ENCODE results near the gene ZNF280B. TPM values are rescaled to one million over a fixed set of nuclear protein-coding genes. Genes with fewer than 3 reads are reported as not detected.
"Not testable (repeated sequence)": the region's sequence is repeated elsewhere in the genome, so short reads cannot be mapped to it uniquely, and the experiment has no call there.

ZNF280B gene
- total RNA-seq, 1 donor from 2014 or later: 0.46 TPM

- DNase-seq (ENCODE audit: low read depth, low spot score): no peak
Measured at GRCh38 chr22:22535662-22536061, 27.1 kb upstream of the ZNF280B start.

DNA sequence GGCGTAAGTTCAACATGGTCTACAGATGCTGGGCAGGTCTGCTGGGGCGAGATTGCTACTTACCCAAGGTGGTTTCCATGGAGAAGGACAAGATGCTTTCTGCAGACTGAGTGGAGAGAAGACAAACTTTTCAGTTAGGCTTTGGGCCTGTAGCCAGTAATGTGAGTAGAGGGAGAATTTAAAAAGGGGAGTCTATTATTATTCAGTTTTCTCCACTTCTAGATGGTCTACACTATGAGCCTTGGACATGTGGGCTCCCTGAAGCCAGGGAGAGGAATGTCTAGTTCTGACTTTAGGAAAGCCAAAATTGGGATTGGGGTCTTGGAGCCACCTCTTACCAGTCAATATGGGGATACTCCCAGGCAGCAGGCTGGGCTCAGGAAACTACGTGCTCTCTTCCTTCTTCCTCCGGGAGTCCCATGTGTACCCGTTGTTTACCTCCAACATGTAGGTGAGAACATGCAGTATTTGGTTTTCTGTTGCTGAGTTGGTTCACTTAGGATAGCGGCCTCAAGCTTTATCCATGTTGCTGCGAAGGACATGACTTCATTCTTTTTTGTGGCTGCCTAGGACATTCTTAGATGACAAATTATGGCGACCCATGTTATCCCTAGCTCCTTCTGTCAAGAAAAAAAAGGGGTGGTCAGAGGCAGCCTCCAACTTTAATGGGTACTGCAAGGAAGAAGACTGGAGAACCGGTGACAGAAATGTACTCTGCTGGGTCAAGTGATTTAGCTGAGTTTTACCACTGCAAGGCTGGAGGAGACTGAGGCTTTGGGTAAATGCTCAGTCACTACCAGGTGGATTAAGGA, 26.3 kb upstream of the ZNF280B start:
- DNase-seq (ENCODE audit: low read depth, low spot score): no peak

- DNase-seq (ENCODE audit: low read depth, low spot score): no peak
Measured at GRCh38 chr22:22533863-22534262, 25.3 kb upstream of the ZNF280B start.

DNA sequence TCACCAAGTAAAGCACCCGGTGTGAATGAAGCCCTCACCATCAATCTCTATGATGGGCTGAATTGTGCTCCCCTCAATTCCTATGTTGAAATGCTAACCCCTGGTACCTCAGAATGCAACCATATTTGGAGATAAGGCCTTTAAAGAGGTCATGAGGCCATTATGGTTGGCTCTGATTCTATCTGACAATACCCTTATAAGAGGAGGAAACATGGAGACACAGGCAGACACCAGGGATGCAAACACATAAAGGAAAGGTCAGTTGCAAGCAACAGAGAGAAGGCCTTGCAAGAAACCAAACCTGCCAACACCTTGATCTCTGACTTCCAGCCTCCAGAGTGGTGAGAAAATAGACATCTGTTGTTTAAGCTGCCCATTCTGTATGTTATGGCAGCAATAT, 24.9 kb upstream of the ZNF280B start:
- DNase-seq (ENCODE audit: low read depth, low spot score): no peak

- not testable (repeated sequence) for DNase-seq (ENCODE audit: low read depth, low spot score)
Measured at GRCh38 chr22:22532547-22533071, 24.1 kb upstream of the ZNF280B start.

DNA sequence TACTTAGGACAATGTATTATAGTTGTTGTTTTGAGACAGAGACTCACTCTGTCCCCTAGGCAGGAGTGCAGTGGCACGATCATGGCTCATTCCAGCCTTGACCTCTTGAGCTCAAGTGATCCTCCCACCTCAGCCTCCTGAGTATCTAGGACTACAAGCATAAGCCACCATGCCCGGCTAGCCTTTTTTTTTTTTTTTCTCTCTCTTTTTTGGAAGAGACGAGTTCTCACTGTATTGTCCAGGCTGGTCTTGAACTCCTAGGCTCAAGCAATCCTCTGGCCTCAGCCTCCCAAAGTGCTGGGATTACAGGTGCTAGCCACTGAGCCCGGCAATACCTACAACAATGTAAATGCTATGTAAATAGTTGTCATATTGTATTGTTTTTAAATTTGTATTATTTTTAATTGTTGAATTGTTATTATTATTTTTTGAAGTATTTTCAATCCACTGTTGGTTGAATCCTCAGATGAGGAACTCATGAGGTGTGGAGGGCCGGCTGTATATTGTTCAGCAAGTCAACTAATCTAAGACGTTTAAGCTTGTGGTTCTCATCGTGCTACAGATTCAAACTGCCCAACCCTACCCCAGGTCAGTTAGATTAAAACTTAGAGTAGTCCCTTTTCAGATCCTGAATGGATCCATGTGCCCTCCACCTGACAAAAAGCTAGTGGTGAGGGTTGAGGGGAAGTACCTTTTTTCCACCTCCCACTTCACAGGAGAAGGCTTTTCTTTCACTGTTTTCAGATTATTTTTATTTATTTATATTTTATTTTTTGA, 23.4 kb upstream of the ZNF280B start:
- DNase-seq (ENCODE audit: low read depth, low spot score): no peak

DNA sequence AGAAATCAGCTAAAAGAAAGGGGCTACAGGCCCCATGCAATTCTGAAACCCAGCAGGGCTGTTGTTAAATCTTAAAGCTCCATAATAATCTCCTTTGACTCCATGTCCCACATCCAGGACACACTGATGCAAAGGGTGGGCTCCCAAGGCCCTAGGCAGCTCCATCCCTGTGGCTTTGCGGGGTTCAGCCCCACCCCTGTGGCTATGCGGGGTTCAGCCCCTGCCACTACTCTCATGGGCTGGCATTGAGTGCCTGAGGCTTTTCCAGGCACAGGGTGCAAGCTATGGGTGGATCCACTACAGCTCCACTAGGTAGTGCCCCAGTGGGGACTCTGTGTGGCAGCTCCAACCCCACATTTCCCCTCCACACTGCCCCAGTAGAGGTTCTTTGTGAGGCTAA, 20.2 kb upstream of the ZNF280B start:
- no peak for DNase-seq (ENCODE audit: low read depth, low spot score)

DNA sequence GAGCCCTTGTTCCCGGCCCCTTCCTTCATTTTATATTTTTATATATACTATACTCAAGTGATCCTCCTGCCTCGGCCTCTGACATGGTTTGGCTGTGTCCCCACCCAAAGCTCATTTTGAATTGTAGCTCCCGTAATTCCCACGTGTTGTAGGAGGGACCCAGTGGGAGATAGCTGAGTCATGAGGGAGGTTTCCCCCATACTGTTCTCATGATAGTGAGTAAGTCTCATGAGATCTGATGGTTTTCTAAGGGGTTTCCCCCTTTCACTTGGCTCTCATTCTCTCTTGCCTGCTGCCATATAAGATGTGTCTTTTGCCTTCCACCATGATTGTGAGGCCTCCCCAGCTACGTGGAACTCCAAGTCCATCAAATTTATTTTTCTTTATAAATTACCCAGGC, 18.8 kb upstream of the ZNF280B start:
- DNase-seq (ENCODE audit: low read depth, low spot score): no peak

DNA sequence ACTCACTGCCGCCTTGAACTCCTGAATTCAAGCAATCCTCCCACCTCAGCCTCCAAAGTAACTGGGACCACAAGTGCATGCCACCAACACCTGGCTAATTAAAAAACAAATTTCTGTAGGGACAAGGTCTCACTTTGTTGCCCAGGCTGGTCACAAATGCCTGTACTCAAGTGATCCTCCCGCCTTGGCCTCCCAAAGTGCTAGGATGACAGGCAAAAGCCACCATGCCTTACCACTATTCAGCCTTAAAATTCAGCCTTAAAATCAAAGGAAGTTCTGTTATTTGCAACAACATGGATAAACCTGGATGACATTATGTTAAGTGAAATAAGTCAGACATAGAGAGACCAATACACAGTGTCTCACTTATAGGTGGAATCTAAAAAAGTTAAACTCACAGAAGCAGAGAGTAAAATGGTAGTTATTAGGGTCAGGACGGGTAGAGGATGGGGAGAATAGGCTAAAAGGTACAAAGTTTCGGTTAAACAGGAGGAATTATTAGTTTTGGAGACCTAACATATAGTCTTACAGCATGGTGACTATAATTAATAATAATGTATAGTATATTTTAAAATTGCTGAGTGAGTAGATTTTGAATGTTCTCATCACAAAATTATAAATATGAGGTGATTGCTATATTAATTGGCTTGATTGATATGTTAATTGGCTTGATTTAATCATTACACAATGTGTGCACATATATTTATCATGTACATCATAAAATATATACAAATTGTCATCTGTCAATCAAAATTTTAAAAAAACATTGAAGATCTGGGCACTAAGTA, 17.8 kb upstream of the ZNF280B start:
- no peak for DNase-seq (ENCODE audit: low read depth, low spot score)

GRCh38 chr22:22523494-22523893, 15.0 kb upstream of the ZNF280B start:
- DNase-seq (ENCODE audit: low read depth, low spot score): no peak

DNA sequence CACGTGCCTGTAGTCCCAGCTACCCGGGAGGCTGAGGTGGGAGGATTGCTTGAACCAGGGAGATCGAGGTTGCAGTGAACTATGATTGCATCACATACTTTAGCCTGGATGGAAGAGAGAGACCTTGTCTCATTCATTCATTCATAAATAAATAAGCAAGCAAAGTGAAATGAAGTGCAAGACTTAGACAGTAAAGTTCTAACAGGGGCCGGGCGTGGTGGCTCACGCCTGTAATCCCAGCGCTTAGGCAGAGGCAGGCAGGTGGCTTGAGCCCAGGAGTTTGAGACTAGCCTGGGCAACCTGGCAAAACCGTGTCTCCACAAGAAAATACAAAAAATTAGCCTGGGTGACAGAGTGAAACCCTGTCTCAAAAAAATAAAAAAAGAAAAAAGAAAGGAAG, 13.1 kb upstream of the ZNF280B start:
- no peak for DNase-seq (ENCODE audit: low read depth, low spot score)

DNA sequence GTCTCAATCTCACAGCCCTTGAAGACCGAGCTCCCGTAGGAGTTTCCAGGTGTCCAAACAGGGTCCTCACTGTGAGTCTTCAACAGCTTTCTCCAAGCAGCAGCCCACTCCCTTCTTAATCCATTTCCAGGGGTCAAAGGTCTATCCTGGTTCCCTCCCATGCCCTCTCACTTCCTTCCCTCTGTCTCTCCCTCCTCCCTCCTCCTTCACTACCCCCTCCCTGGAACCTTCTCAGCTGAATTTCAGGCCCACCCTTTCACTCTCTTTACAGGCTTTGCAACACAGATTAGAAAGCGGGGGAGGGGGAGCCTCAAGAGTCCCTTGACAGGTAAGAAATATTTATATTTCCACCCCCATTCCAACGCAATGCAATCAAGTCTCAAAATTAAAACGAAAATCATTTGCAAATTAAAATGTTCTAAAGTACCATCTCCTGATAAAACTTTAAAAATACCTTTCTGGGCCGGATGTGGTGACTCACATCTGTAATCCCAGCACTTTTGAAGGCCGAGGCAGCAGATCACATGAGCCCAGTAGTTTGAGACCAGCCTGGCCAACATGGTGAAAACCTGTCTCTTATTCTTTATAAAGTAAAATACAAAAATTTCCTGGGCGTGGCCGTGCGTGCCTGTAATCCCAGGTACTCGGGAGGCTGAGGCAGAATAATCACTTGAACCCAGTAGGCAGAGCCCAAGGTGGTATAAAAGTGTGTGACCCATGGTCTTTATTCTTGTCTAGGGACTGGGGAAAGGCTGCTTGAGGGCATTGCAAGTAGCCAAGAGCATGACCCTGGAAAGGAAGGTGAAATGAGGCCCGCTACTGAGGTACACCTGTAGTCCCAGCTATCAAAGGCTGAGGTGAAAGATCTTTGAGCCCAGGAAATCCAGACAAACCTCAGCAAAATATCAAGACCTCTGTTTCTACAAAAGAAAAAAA, 12.4 kb upstream of the ZNF280B start:
- DNase-seq (ENCODE audit: low read depth, low spot score): no peak

- no peak for DNase-seq (ENCODE audit: low read depth, low spot score)
Measured at GRCh38 chr22:22520020-22520656, 11.6 kb upstream of the ZNF280B start, which contains the start of gene ZNF280A. TSS of gene ZNF280A (minus strand) at chr22:22520270. CDS start at chr22:22515630, 4,640 bp downstream.

DNA sequence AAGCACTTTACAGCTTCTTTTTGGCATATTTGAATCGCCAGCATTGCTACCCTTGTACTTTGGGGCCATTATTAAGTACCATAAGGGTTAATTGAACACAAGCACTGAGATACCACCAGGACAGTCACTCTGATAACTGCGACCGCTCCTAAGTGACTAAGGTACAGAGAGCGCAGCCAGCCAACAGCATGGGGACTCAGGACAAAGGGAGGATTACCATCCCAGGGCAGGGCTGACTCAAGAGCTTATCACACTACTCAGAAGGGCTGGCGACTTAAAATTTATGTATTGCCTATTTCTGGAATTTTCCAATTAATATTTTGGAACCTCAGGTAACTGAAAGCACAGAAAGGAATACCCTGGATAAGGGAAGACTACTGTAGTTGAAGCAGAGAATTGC, 11.0 kb upstream of the ZNF280B start:
- DNase-seq (ENCODE audit: low read depth, low spot score): no peak

DNA sequence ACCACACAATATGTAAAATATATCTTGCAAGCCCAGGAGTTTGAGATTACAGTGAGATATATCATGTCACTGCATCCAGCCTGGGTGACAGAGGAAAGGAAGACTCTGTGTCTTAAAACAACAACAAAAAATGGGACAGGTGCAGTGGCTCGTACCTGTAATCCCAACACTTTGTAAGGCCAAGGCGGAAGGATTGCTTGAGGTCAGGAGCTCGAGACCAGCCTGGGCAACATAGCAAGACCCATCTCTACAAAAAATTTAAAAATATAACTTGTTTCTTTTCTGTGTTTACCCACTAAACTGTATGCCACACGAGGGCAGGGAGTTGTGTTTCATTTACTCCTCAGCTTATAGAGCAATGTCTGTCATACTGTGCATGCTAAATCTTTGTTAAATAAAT, 8.4 kb upstream of the ZNF280B start:
- DNase-seq (ENCODE audit: low read depth, low spot score): no peak

DNA sequence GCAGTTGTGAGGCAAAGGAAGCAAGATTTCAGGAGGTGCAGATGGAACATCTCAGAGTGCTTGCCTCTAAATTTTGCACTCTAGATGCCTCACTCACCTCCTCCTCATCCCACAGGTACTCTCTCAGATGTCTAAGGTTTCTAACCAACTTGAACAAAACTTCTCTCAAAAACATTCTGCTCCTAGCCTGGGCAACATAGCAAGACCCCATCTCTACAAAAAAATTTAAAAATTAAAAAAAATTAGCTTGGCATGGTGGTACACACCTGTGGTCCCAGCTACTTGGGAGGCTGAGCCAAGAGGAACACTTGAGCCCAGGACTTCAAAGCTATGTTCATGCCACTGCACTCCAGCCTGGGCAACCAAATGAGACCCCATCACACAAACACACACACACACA, 7.3 kb upstream of the ZNF280B start:
- no peak for DNase-seq (ENCODE audit: low read depth, low spot score)

DNA sequence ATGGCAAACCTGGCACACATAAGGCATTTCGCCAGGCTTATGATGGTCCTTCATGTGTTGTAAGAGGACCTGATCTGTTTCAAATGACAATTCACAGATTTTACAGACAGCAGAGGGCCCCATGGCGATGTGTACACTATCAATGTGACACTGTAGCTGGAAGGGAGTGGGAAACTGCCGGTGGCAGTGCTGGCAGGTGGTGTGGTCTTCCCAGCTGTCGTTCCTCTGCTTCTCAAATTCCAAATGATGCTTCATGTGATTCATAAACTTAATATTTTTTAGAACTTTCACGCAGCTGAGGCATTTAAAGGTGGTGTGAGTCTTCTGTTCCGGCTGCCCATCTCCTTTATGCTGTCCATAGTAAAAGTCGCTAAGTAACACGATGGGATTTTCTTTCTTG, 5.9 kb upstream of the ZNF280B start:
- not testable (repeated sequence) for DNase-seq (ENCODE audit: low read depth, low spot score)

DNA sequence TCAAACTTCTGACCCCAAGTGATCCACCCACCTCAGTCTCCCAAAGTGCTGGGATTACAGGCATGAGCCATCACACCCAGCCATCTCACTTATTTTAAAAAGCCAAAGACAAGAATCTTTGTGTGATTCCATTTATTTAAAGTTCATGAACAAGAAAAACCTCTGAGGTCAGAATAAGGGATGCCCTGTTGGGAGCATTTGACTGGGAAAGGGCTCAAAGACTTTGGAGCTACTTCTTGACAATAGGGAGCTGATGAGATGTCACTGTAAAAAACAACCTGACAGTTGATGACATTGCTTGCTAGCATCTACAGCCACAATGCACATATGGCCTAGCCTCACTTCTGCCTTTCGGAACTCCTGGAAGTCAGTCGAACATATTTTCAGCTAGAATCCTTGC, 5.1 kb upstream of the ZNF280B start:
- DNase-seq (ENCODE audit: low read depth, low spot score): no peak

DNA sequence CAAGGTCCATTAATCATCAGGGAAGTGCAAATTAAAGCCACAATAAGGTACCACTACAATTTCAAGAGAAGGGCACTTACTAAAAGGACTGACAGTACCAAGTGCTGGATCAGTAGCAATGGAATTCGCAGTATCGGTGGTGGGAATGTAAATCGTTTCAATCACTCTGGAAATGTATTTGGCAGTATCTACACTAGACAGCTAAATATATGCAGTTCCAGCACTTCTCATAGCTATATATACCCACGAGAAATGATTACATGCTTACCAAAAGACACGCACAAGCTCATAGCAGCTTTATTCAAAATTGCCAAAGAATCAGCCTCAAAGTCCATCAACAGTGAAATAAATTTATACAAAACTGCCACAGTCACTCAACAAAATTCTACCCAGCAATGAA, 4.4 kb upstream of the ZNF280B start:
- DNase-seq (ENCODE audit: low read depth, low spot score): no peak

DNA sequence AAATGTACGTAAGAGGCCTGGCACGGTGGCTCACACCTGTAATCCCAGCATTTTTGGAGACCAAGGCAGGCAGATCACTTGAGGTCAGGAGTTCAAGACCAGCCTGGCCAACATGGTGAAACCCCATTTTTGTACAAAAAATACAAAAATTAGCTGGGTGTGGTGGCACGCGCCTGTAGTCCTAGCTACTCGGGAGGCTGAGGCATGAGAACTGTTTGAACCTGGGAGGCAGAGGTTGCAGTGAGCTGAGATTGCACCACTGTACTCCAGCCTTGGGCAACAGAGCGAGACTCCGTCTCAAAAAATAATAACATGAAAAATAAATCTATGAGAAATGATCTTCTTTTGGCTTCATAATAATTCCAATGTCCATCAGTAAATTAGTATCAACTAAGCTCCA, 2.3 kb upstream of the ZNF280B start:
- DNase-seq (ENCODE audit: low read depth, low spot score): not testable (repeated sequence)
